K562 (cell line): ENCODE data around the gene CD300LB.

Experiments used
- CCAR2 ChIP-seq: fragments of 200-400 bp; formaldehyde crosslinking; IDR thresholded peaks from 2 replicates; pipeline ENCODE4 v1.6.1; 2017; ENCODE audit warnings: mild to moderate bottlenecking, low read depth, low read length
- EZH2 ChIP-seq: IDR thresholded peaks from 2 replicates; pipeline ENCODE4 v1.6.1; 2012; ENCODE audit warnings: low read depth, mild to moderate bottlenecking, inconsistent platforms, low read length, borderline replicate concordance
- FOS ChIP-seq: IDR thresholded peaks from 3 replicates; pipeline ENCODE4 v1.6.1; 2011; ENCODE audit not compliant: insufficient read length; ENCODE audit errors: extremely low read depth
- PPARD ChIP-seq: fragments of 250-450 bp; sonication (Bioruptor Pico); IDR thresholded peaks from 2 replicates; pipeline ENCODE4 v1.8.0; 2022; ENCODE audit warnings: inconsistent platforms, mild to moderate bottlenecking, moderate library complexity
- RCOR1 ChIP-seq, 2 experiments: IDR thresholded peaks; 2 replicates each; pipeline ENCODE4 v1.6.1; 2012; ENCODE audit warnings: low read depth in 2 of 2, low read length in 2 of 2, borderline replicate concordance in 1 of 2, improper control_type of control experiment in 1 of 2
- TEAD4 ChIP-seq, 2 experiments: sonication (generic) in 1 of 2; formaldehyde crosslinking in 1 of 2; IDR thresholded peaks; 2 replicates each; pipeline versions ENCODE4 v1.6.1 to v1.8.0; 2012 to 2022; ENCODE audit warnings: borderline replicate concordance in 1 of 2, inconsistent platforms in 1 of 2, low read length in 1 of 2, mild to moderate bottlenecking in 1 of 2, missing genetic modification reagents in 1 of 2
- TF ChIP-seq, protein P1 (sequence below), 3 experiments: IDR thresholded peaks in 2 of 3; conservative IDR thresholded peaks in 1 of 3; 2 replicates each; pipeline ENCODE4 v1.5.1; 2011 to 2012; ENCODE audit warnings: low read length in 3 of 3, mild to moderate bottlenecking in 3 of 3, control low read depth in 2 of 3, improper control_type of control experiment in 1 of 3, inconsistent platforms in 1 of 3, low read depth in 1 of 3, mixed read lengths in 1 of 3, moderate library complexity in 1 of 3; ENCODE audit not compliant: insufficient read depth in 2 of 3

DNA sequence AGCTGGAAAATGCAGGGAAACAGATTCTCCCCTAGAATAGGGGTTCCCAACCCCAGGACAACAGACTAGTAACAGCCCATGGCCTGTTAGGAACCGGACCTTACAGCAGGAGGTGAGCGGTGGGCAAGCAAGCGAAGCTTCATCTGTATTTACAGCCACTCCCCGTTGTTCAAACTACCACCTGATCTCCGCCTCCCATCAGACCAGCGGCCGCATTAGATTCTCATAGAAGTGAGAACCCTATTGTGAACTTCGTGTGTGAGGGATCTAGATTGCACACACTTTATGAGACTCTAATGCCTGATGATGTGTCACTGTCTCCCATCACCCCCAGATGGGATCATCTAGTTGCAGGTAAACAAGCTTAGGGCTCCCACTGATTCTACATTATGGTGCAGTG, 3.5 kb downstream of the CD300LB start:
- TF ChIP-seq PPARD (CRISPR knock-in tag) (no peak), CCAR2 (no peak), TEAD4 (IDR thresholded peaks at IDR 0.05; ENCODE audit: low read length) (no peak), TEAD4 (CRISPR knock-in tag; IDR thresholded peaks at IDR 0.05; ENCODE audit: borderline replicate concordance) (no peak), EZH2 (no peak), RCOR1 (IDR thresholded peaks at IDR 0.05; ENCODE audit: borderline replicate concordance in 1 of 2, low read depth in 2 of 2, low read length in 2 of 2) (no peak), FOS (no peak)
- TF ChIP-seq, protein P1, sequence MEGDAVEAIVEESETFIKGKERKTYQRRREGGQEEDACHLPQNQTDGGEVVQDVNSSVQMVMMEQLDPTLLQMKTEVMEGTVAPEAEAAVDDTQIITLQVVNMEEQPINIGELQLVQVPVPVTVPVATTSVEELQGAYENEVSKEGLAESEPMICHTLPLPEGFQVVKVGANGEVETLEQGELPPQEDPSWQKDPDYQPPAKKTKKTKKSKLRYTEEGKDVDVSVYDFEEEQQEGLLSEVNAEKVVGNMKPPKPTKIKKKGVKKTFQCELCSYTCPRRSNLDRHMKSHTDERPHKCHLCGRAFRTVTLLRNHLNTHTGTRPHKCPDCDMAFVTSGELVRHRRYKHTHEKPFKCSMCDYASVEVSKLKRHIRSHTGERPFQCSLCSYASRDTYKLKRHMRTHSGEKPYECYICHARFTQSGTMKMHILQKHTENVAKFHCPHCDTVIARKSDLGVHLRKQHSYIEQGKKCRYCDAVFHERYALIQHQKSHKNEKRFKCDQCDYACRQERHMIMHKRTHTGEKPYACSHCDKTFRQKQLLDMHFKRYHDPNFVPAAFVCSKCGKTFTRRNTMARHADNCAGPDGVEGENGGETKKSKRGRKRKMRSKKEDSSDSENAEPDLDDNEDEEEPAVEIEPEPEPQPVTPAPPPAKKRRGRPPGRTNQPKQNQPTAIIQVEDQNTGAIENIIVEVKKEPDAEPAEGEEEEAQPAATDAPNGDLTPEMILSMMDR (IDR thresholded peaks at IDR 0.05 in 2 of 3, conservative IDR thresholded peaks at IDR 0.05 in 1 of 3; ENCODE audit: insufficient read depth in 2 of 3, low read depth in 1 of 3, low read length in 3 of 3): no peak
